GM21423 (cell line): ENCODE data around the gene LATS1.
A peak's percentile ranks its signal among the peaks of the same experiment; 100 is the strongest.
"Not testable (repeated sequence)": the region's sequence is repeated elsewhere in the genome, so short reads cannot be mapped to it uniquely, and the experiment has no call there.

Source experiments
- ATAC-seq: cut with Tn5 transposase; IDR thresholded peaks from one replicate; pipeline ENCODE4 v1.9.1; 2021; ENCODE audit warnings: mild to moderate bottlenecking, moderate library complexity; ENCODE audit not compliant: unreplicated experiment

The LATS1 gene

DNA sequence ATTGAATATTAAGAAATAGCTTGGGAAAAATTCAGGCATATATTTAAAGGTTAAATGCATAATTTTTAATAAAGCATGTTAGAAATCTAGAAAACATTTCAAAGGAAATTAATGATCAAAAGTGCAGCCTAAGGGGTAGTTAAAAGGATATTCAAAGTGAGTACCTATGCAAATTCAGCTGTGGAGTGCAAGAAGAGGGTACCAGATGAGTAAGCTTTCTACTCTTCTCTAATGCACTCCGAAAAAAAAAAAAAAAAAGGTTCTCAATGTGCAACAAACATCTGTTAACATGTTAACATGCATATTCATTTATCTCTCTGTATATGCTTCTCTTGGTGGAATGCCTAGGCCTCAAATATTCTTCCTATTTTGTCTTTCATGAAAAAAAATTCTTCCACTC, 37.4 kb downstream of the LATS1 start:
- ATAC-seq = no peak

DNA sequence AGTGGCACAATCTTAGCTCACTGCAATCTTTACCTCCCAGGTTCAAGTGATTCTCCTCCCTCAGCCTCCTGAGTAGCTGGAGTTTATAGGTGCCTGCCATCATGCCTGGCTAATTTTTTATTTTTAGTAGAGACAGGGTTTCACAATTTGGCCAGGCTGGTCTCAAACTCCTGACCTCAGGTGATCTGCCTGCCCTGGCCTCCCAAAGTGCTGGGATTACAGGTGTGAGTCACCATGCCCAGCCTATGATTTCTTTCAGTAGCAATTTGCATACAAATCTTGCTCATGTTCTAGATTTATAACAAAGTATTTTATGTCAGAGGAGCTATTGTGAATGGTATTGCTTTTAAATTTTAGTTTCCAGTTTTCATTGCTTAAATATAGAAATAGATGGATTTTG, 45.6 kb downstream of the LATS1 start:
- not testable (repeated sequence) for ATAC-seq

DNA sequence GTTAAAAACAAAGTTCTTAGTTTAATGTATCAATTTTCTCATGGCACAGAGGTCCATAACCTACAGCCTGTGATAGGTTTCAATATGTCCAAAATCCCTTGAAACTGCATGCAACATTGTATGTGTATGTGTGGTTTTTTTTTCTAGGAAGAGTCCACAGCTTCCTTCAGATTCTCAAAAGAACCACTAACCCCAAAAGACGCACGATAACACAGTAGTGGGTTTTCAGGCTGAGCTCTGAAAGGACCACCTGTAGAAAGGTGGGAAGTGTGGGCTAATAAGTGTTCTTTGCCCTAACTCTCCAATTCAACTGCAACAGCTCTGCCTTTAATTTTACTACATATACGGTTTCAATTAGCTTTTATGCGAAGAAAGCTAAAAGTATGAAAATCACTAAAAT, 57.9 kb downstream of the LATS1 start:
- ATAC-seq = no peak

- ATAC-seq = no peak
These were observed 60.5 kb downstream of the LATS1 start for GRCh38 chr6:149657441-149657840.

GRCh38 chr6:149651056-149651455, 66.8 kb downstream of the LATS1 start:
- ATAC-seq = no peak

GRCh38 chr6:149648148-149649145, 69.5 kb downstream of the LATS1 start, which contains the start of gene KATNA1:
Gene KATNA1 (minus strand): TSS chr6:149648714. CDS start chr6:149638547, 10,167 bp downstream.
- ATAC-seq = peak; percentile 94

GRCh38 chr6:149646599-149646998, 71.3 kb downstream of the LATS1 start:
- no peak for ATAC-seq

DNA sequence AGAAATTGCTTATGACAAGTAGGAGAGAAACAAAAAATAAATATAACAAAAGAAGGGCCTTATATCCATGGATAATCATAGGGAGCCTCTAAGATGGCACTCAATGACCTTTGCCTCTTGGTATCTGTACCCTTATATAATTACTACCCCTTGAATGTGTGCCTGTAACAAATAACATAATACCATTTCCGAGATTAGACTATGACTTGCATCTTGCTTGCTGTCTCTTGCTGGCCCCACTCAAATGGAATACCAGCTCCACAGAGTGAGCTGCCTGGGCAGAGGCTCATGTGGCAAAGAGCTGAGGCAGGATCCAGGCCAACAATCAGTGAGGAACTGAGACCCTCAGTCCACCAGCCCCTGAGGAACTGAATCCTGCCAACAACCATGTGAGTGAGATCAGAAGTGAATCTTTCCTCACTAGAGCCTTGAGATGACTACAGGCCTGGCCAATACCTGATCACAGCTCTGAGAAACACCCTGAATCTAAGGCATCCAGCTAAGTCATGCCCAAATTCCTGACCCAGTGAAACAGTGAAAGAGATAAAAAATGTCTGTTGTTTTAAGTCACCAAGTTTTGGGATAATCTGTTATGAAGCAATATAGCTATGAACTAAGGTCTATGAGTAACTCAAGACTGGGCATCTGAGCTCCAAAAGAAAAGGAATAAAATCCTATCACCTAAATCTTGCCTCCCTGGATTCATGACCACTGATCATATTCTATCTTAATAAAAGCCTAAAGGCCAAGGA, 74.9 kb downstream of the LATS1 start:
- ATAC-seq = peak; percentile 61

DNA sequence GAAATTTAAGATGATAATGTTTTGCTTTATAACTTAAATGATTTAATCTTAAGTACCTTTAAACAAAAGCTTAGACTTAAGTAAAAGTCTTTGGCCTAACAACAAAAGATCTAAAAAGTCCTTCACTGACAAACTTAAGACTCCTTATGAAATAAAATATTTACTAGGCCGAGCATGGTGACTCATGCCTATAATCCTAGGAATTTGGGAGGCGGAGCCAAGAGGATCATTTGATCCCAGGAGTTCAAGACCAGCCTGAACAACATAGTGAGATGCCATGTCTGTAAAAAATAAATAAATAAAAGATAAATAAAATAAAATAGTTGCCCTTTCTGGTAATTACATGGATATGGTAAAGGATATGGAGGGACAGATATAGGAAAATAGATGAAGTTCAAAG, 81.8 kb downstream of the LATS1 start:
- ATAC-seq = no peak

DNA sequence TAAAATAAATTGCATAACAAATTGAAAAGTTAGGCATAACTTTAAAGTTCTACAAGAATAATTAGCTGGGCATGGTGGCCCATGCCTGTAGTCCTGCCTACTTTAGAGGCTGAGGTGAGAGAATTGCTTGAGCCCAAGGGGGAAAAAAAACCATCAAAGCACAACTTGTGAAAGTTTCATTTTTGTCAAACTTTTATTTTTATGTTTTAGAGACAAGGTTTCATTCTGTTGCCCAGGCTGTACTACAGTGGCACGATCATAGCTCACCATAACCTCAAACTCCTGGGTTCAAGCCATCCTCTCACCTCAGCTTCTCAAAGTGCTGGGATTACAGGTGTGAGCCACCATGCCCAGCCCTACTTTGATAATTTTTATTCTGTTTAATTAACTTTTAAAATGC, 83.6 kb downstream of the LATS1 start:
- no peak for ATAC-seq

DNA sequence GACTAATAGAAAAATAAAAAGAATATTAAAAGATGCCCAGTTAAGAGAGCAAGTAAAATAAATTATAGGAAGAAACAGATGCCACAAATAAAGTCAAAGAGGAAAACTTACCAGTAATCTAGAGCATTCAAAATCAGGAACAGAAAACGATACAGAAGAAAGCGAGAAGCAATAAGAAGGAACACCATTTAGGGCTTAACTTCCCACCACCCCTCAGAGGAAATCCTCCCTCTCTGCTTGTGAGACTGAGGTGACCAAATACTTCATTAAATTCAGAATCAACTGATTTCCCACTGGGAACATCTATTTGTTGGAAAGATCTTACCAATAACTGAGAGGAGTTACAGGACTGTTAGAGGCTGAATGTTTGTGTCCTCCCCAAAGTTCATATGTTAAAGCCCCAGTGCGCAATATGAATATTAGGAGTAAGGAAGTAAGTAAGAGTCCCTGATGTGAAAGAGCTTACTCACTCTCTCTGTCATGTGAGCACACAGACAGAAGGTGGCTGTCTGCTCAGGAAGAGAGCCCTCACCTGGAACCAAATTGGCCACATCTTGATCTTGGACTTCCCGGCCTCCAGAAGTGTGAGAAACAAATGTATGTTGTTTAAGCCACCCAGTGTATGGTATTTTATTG, 88.9 kb downstream of the LATS1 start:
- peak; percentile 80 for ATAC-seq

GRCh38 chr6:149627672-149628071, 90.2 kb downstream of the LATS1 start:
- no peak for ATAC-seq

DNA sequence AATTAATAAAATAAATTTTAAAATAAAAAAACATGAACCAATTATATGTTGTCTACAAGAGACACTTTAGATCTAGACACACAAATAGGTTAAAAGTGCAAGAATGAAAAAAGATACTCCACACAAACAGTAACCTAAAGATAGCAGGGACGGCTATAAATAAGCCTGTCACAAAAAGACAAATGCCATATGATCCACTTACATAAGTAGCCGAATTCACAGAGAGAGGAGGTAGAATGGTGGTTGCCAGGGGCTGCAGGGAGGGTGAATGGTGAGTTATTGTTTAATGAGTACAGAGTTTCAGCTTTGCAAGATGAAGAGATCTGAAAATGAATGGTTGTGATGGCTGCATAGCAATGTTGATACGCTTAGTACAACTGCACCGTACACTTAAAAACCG, 102.1 kb downstream of the LATS1 start:
- ATAC-seq = no peak

DNA sequence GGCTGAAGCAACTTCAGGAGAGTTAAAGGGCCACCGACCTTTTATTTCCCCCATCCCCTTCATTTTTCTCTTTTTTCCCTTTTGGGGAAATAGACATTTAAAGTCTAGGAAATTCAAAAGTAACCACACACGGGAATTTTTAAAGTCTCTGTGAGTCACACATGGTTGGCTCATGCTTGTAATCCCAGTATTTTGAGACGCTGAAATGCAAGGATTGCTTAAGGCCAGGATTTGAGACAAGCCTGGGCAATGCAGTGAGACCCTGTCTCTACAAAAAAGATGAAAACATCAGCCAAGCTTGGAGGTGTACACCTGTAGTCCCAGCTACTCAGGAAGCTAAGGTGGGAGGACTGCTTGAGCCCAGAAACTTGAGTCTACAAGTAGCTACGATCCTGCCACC, 103.6 kb downstream of the LATS1 start:
- ATAC-seq = no peak

- peak; percentile 73 for ATAC-seq
These were observed 109.4 kb downstream of the LATS1 start for GRCh38 chr6:149608381-149608982.
